Measurements from ENCODE around the gene ANKS1B. TPM values are rescaled to one million over a fixed set of nuclear protein-coding genes. Genes with fewer than 3 reads are reported as not detected.

Gene ANKS1B
- total RNA-seq, 3 donors from 2014 or later (not counting 1 experiment from before 2014, with no cell fraction given) = not detected

GRCh38 chr12:99529966-99530365 lies 454.8 kb downstream of the ANKS1B start:
- DNase-seq (no peak), ATAC-seq (no peak)
- no peak for TF ChIP-seq CTCF (IDR thresholded peaks at IDR 0.05)
- H3K4me3 ChIP-seq (ENCODE audit: low read length) = no peak overlapping the region
- H3K4me3 Mint-ChIP-seq = no peak overlapping the region
- WGBS (ENCODE audit: insufficient coverage) = 81% methylated on average over 2 of the region's 2 CpGs
- no peaks in the 10 kb centered on the region for H3K36me3 Mint-ChIP-seq
- intact Hi-C loops (cut with micrococcal nuclease) = no loop called here
- H3K9me3 Mint-ChIP-seq = peaks cover 8 to 12% of the 10 kb centered on the region in 2 donors
- H3K27me3 ChIP-seq (ENCODE audit: control insufficient read depth, insufficient read depth, low read length) = no peaks in the 10 kb centered on the region
- H3K36me3 ChIP-seq (ENCODE audit: control insufficient read depth, insufficient read depth, low read length) = no peaks in the 10 kb centered on the region
- H3K27me3 Mint-ChIP-seq (ENCODE audit: low read depth in 2 of 2) = no peaks in the 10 kb centered on the region
- H3K27ac ChIP-seq (ENCODE audit: low read length) = no peak overlapping the region
- H3K4me1 ChIP-seq (ENCODE audit: control insufficient read depth, insufficient read depth, low read length) = no peaks in the 10 kb centered on the region
- no peak overlapping the region for H3K27ac Mint-ChIP-seq
- H3K9me3 ChIP-seq (ENCODE audit: control insufficient read depth, insufficient read depth, low read length) = no peaks in the 10 kb centered on the region
- no peaks in the 10 kb centered on the region for H3K4me1 Mint-ChIP-seq

- H3K4me3 Mint-ChIP-seq = no peak overlapping the region
- ATAC-seq = no peak
Observed at GRCh38 chr12:99528478-99528877, 456.3 kb downstream of the ANKS1B start.

GRCh38 chr12:99523853-99524252 lies 460.9 kb downstream of the ANKS1B start:
- intact Hi-C loops (cut with micrococcal nuclease) = no loop called here
- Histone ChIP-seq H3K27me3 (ENCODE audit: control insufficient read depth, insufficient read depth, low read length) (no peaks in the 10 kb centered on the region), H3K9me3 (ENCODE audit: control insufficient read depth, insufficient read depth, low read length) (peaks cover 9% of the 10 kb centered on the region), H3K36me3 (ENCODE audit: control insufficient read depth, insufficient read depth, low read length) (no peaks in the 10 kb centered on the region), H3K27ac (ENCODE audit: low read length) (no peak overlapping the region), H3K4me1 (ENCODE audit: control insufficient read depth, insufficient read depth, low read length) (no peaks in the 10 kb centered on the region), H3K4me3 (ENCODE audit: low read length) (no peak overlapping the region)
- DNase-seq = no peak
- no peak overlapping the region for H3K27ac Mint-ChIP-seq
- peaks cover 29 to 36% of the 10 kb centered on the region in 2 donors for H3K9me3 Mint-ChIP-seq
- H3K4me3 Mint-ChIP-seq = no peak overlapping the region
- WGBS (ENCODE audit: insufficient coverage) = 69% methylated on average over 2 of the region's 2 CpGs
- no peak for TF ChIP-seq CTCF (IDR thresholded peaks at IDR 0.05)
- H3K27me3 Mint-ChIP-seq (ENCODE audit: low read depth in 2 of 2) = no peaks in the 10 kb centered on the region
- H3K36me3 Mint-ChIP-seq = peaks cover 32% of the 10 kb centered on the region
- no peak for ATAC-seq
- no peaks in the 10 kb centered on the region for H3K4me1 Mint-ChIP-seq

More at GRCh38 chr12:99528478-99528877, 456.3 kb downstream of the ANKS1B start:
- no peaks in the 10 kb centered on the region for H3K36me3 ChIP-seq (ENCODE audit: control insufficient read depth, insufficient read depth, low read length)
- intact Hi-C loops (cut with micrococcal nuclease) = no loop called here
- H3K27ac Mint-ChIP-seq = no peak overlapping the region
- no peaks in the 10 kb centered on the region for H3K27me3 Mint-ChIP-seq (ENCODE audit: low read depth in 2 of 2)
- peaks cover 15 to 19% of the 10 kb centered on the region in 2 donors for H3K9me3 Mint-ChIP-seq
- H3K27me3 ChIP-seq (ENCODE audit: control insufficient read depth, insufficient read depth, low read length) = no peaks in the 10 kb centered on the region
- TF ChIP-seq CTCF (IDR thresholded peaks at IDR 0.05) = no peak
- no peak overlapping the region for H3K27ac ChIP-seq (ENCODE audit: low read length)
- H3K9me3 ChIP-seq (ENCODE audit: control insufficient read depth, insufficient read depth, low read length) = no peaks in the 10 kb centered on the region
- H3K4me1 Mint-ChIP-seq = no peaks in the 10 kb centered on the region
- no peak overlapping the region for H3K4me3 ChIP-seq (ENCODE audit: low read length)
- H3K36me3 Mint-ChIP-seq = no peaks in the 10 kb centered on the region
- no peaks in the 10 kb centered on the region for H3K4me1 ChIP-seq (ENCODE audit: control insufficient read depth, insufficient read depth, low read length)
- no peak for DNase-seq

- Mint-ChIP-seq H3K36me3 (peaks cover 32% of the 10 kb centered on the region), H3K4me3 (no peak overlapping the region), H3K27me3 (ENCODE audit: low read depth in 2 of 2) (no peaks in the 10 kb centered on the region), H3K9me3 (peaks cover 29 to 34% of the 10 kb centered on the region in 2 donors), H3K4me1 (no peaks in the 10 kb centered on the region), H3K27ac (no peak overlapping the region)
- intact Hi-C loops (cut with micrococcal nuclease) = no loop called here
- no peaks in the 10 kb centered on the region for H3K27me3 ChIP-seq (ENCODE audit: control insufficient read depth, insufficient read depth, low read length)
- DNase-seq (no peak), ATAC-seq (no peak)
- no peaks in the 10 kb centered on the region for H3K36me3 ChIP-seq (ENCODE audit: control insufficient read depth, insufficient read depth, low read length)
- no peak overlapping the region for H3K27ac ChIP-seq (ENCODE audit: low read length)
- no peak overlapping the region for H3K4me3 ChIP-seq (ENCODE audit: low read length)
- H3K9me3 ChIP-seq (ENCODE audit: control insufficient read depth, insufficient read depth, low read length) = peaks cover 9% of the 10 kb centered on the region
- no peak for TF ChIP-seq CTCF (IDR thresholded peaks at IDR 0.05)
- no peaks in the 10 kb centered on the region for H3K4me1 ChIP-seq (ENCODE audit: control insufficient read depth, insufficient read depth, low read length)
- no CpG with 5 or more reads among the region's 2 CpGs for WGBS (ENCODE audit: insufficient coverage)
Observed at GRCh38 chr12:99522456-99522855, 462.3 kb downstream of the ANKS1B start.

Data from natural killer cell (primary cell).